Posterior cingulate gyrus (tissue), 11 donors: Measurements from ENCODE around the gene PTPRN2.
A peak's percentile ranks its signal among the peaks of the same experiment; 100 is the strongest.

Source experiments
- DNase-seq, 10 donors: peaks; one replicate each; pipeline versions ENCODE4 v3.0.0 to v3.0.0-alpha.2; 2020 to 2021; ENCODE audit warnings: mixed read lengths in 3 of 10
- intact Hi-C: fragments of 100-400 bp; cut with DNase I; formaldehyde crosslinking; loops from one replicate; pipeline ENCODE4 v1.15.1; 2023

The PTPRN2 gene

DNA sequence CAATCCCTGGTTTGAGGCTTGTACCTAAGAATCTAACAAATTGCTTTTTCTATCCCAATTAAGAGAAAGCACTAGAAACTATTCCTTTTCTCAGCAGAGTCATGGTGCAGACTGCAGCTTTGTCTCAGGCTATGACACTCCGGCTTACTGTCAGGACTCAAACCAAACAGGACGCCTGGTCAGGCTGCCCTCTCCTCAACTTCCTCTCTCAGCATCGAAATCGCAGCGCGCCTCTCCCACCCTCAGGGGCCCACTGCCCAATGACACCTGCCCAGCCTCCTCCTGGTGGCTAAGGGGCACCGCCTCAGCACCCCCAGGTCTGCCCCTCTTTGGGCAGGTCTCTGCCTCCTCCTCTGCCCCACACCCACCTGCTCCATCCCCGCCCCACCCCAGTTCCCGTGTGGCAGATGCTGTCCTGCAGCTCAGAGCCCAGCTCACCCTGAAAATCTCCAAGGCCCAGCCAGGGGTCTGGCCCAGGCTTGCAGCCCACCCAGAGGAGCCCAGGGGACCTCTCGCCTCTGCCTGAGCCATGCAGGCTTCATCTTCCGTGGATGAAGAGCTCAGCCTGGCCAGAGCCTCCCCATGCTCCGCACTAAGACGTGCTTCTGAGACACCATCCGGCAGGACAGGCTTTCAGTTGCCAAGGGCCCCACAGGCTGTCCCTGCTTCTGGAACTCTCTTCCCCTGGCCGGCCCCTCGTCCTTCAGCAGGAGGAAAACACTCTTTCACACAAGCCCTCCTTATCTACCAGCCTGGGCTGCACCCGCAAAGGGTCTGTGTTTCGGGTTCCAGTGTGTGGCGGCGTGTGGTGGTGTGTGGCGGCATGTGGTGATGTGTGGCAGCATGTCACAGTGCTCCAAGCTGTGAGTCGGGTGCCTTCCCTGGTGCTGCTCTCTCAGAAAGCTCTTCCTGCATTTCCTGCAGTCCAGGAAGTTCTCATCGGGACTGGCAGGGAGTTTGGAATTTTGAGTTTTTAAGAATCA, 16.4 kb upstream of the PTPRN2 start:
- no peak for DNase-seq
- intact Hi-C loops, result no loop called here

DNA sequence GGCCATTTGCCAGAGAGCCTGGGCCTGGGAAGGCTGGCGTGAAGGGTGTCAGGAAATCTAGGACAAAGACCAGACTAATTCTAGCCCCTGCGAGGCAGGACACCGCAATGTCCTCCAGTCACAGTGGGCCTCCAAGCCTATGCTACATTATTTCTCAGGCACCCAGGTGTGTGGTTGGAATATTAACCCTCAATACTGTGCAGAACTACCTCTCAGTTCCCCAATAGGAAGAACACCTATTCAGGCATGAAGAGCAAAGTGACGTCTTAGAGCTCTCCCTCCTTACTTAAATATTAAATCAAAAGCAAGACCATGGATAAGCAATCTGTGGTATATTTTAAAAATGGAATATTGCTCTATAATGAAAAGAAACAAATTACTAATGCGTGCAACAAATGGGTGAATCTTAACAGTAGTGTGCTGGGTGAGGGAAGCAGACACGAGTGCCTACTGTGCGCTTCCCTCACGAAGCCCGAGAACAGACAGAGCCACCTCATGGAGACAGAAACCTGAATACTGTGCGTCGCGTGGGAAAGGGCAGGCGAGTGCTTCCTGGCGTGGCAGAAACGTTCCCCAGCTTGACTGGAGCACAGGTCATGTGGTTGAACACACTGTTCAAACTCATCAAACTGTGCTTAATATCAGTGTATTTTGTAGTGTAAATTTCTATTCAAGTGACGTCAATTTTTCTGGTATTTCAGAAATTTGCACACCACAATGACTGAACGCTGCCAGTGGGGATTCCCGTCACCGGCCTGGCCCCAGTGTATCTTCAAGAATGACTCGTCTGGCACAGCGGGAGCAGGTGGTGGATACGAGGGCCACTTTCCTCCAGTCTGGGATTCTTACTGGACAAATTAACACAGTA, 15.5 kb upstream of the PTPRN2 start:
- intact Hi-C loops, result no loop called here
- DNase-seq, result no peak

- no peak for DNase-seq
- intact Hi-C loops, result no loop called here
Measured at GRCh38 chr7:158602041-158602440, 14.4 kb upstream of the PTPRN2 start.

DNA sequence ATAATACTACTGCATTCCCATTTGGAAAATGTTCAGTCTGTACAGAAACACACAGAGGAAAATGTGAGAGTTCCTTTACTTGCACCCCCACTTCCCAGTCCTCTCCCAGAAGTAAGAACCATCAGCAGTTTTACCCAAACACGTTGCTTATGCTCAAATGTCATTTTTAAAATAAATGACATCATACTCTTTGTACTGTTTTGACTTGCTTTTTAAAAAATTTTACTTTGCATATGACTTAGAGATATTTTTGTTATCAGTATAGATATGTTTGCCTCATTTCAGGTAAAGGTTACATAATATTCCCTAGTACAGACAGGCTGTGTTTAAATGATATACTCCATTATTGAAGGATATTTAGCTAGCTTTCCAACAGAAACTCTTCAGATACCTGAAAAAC, 13.5 kb upstream of the PTPRN2 start:
- no peak for DNase-seq
- intact Hi-C loops, result no loop called here

DNA sequence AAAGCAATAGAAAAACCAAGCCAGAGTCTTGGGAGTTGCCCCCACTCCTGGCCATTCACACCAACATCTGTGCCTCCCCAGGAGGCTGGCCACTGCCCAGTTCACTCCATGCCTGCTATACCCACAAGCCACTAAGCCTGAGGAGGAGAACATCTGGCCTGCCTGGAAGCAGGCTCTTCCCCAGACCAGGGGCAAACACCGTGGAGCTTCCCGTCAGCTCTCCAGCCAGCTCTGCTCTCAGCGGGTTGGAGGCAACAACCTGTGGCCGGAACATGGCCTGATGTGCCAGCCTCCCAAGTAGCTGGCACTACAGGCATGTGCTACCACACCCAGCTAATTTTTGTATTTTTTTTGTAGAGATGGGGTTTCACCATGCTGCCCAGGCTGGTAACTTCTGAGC, 9.1 kb upstream of the PTPRN2 start:
- intact Hi-C loops, result no loop called here
- DNase-seq, result no peak

GRCh38 chr7:158596309-158596708, 8.7 kb upstream of the PTPRN2 start:
- intact Hi-C loops, result no loop called here
- DNase-seq, result no peak

- no peak for DNase-seq
Measured at GRCh38 chr7:158595068-158595467, 7.4 kb upstream of the PTPRN2 start.

GRCh38 chr7:158592541-158592940, 4.9 kb upstream of the PTPRN2 start:
- intact Hi-C loops, result no loop called here
- no peak for DNase-seq

More at GRCh38 chr7:158595068-158595467, 7.4 kb upstream of the PTPRN2 start:
- intact Hi-C loops, result no loop called here

- no peak for DNase-seq
- intact Hi-C loops, result no loop called here
Measured at GRCh38 chr7:158591944-158592343, 4.3 kb upstream of the PTPRN2 start.

DNA sequence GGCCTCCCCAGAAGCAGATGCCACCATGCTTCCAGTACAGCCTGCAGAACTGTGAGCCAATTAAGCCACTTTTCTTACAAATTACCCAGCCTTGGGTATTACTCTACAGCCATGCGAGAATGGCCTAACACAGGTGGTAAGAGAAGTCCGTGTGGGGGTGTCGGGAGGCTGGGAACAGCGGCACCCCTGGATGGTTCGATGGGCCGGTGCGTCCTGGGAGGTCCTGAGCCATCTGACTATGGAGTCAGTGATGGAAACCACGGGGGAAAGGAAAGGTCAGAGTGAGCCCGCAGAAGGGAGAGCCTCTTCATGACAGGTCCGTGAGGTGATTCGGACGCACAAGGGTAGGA, 2.5 kb upstream of the PTPRN2 start:
- no peak for DNase-seq
- intact Hi-C loops, result no loop called here

- intact Hi-C loops, result no loop called here
- DNase-seq, result no peak
Measured at GRCh38 chr7:158589653-158590052, 2.0 kb upstream of the PTPRN2 start.

- DNase-seq, result peak in 1 of 10 donors; percentile 51
- intact Hi-C loops, result no loop called here
Measured at GRCh38 chr7:158588878-158589442, 1.3 kb upstream of the PTPRN2 start.

DNA sequence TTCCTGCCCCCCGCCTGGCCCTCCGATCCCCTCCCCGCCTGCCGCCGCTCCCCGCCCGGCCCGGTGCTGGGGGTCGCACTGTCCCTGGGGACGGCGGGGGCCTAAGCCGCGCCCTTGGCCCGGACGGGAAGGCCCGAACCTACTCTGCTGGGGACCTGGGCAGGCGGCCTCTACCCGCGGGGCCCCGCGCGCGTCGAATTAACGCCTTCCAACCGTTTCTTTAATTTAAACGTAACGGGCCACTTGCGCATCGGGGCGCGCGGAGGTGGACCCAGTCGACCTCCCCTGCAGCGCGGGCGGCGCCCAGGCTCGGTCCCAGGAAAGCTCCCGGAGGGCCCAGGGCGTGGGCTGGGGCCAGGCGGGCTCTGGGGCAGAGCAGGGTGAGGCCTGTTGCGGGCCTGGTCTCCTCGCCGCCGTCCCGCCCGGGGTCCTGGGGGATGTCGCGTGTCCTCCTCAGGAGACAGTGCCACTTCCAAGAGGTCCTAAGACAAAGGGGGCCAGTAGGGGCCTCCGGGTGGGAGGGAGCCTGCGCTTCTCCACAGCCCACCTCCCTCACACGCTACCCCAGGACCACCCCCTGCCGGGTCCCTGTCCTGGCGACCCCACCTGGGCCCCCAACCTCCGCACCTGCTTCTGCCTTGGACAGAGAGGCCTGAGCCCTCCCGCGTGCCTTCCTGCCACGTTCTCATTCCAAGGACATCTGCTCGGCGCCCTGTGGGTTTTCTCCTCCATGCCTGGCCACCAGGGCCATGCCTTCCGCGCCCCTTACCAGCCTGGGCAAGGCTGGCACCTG, 658 bp upstream of the PTPRN2 start:
- intact Hi-C loops, result no loop called here

DNA sequence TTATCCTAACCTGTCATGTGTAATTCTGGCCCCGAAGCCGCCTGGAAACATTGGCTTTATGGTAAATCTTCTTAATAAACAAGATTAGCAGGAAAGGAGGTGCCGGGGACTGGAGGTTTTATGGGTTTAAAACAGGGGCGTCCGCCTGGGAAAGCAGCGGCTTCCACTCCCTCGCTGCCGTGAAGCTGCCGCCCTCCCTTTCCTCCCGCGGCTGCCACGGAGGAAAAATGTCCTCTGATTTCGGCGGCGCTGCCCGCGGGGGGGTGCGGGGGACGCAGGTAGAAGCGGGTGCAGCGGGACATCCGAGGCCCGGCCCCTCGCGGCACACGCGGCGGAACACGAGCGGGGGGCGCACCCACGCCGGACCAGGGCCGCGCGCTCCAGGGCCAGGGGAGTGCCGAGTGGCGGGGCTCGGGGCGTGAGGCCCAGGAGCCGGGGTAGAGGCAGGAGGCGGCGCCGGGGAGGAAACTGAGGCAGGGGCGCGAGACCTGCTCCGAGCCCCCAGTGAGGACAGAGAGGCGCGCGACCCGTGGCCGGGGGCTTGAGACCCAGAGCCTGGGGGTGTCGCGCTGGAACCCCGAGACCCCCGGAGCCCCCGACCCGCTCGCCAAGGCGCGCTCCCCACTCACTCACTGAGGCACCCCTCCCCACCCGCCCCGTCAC, 993 bp downstream of the PTPRN2 start:
- DNase-seq, result peak in 7 of 10 donors; percentile 39 to 94 (median 66)
- intact Hi-C loops, result no loop called here

More for the DNA sequence above, 658 bp upstream of the PTPRN2 start:
- DNase-seq, result peak in 2 of 10 donors; percentile 69 to 84

GRCh38 chr7:158585721-158586498, 1.7 kb downstream of the PTPRN2 start:
- intact Hi-C loops, result no loop called here
- DNase-seq, result peak in 2 of 10 donors; percentile 61 to 72

DNA sequence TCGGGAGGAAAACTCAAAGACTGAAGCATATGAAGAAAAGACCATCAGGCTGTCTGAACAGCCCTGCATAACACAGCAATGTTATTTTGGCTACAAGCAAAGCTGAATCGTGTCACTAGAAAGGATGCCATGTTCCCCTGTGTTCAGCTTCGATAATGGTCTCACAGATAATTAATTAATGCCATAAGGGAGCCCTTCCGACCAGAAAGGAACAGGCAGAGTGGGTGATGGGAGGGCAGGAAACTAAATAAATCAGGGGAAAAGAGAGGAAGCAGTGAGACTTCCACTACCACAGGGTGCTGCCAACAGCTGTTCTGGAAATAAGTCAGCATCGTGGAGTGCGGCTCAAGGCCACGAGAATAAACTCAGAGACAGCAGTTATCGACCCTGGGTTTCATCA, 3.2 kb downstream of the PTPRN2 start:
- DNase-seq, result peak in 1 of 10 donors; percentile 35
- intact Hi-C loops, result no loop called here

DNA sequence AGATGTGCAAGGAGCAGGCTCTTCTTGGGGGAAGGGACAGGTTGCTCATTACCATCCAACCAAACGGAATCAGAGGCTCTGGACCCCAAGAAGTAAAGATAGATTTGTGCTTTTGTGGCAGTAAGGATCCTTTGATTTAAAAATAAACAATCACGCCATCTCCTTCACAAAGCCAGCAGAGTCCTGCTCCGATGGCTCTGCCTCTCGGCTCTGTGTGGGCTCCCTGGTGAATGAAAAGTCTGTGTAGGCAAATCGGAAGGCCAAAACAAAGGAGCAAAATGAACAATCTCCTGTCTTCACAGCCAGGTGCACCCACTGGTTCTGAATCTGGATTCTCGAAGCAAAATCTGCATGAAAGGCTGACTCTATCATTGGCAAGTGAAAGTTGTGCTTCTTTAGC, 3.8 kb downstream of the PTPRN2 start:
- intact Hi-C loops, result no loop called here
- peak in 2 of 10 donors; percentile 63 to 70 for DNase-seq

- intact Hi-C loops, result no loop called here
- peak in 1 of 10 donors; percentile 38 for DNase-seq
Measured at GRCh38 chr7:158583143-158583542, 4.5 kb downstream of the PTPRN2 start.

DNA sequence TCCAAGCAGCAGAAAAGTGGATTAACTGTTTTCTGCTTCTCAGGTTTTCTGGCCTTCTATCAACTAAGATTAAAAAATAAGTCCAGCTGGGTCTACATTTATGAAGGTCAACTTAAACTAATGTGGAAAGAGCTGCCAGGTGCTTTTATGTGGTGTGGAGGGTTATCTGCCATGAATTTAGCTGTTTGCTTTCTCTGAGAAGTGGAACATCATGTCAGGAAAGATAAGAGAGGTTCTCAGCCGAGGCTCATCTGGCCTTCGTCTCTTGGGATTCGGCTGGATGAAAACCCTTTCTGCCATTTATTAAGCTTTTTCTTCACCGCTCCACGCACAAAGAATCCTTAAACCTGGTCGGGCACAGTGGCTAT, 5.5 kb downstream of the PTPRN2 start:
- intact Hi-C loops, result no loop called here
- peak in 1 of 10 donors; percentile 4 for DNase-seq
